Measurements from ENCODE around the gene CD74.
A peak's percentile ranks its signal among the peaks of the same experiment; 100 is the strongest.

Gene CD74

DNA sequence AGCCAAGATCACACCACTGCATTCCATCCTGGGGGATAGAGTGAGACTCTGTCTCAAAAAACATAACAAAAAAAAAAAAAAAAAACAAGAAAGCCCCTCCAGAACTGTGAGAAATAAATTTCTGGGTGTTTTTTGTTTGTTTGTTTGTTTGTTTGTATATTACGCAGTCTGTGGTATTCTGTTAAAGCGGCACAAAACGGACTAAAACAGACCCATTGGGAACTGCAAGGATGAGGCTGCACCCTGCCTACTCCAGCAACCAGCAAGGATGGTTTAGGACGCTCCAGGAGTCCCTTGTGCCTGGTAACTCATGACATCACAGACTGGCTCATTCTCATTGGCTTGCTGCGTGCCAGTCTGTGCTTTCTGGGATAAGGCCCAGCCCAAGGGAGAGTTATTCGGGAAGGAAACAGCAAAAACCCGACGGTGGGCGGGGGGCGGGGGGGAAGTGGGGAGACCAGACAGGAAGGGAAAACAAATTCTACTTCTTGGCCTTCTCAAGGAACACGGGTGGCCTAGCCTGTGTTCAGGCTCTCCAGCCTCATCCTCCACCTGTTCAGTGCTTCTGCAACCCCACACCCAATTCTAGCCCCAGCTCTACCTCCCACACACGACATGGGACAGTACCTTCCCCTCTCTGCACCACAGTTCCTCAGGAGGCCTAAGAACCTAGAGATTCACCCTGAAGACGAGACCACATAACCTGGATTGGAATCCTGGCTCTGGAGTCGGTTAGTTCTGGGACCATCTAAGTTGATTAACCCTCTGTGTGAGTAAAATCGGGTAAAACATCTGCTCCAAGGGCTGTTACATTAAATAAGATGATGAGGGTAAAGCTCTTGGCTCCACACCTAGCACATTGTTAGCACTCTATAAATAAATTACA is 2.8 kb downstream of the CD74 start:
- peak; percentile 98 for DNase-seq (ENCODE audit: low spot score)

DNA sequence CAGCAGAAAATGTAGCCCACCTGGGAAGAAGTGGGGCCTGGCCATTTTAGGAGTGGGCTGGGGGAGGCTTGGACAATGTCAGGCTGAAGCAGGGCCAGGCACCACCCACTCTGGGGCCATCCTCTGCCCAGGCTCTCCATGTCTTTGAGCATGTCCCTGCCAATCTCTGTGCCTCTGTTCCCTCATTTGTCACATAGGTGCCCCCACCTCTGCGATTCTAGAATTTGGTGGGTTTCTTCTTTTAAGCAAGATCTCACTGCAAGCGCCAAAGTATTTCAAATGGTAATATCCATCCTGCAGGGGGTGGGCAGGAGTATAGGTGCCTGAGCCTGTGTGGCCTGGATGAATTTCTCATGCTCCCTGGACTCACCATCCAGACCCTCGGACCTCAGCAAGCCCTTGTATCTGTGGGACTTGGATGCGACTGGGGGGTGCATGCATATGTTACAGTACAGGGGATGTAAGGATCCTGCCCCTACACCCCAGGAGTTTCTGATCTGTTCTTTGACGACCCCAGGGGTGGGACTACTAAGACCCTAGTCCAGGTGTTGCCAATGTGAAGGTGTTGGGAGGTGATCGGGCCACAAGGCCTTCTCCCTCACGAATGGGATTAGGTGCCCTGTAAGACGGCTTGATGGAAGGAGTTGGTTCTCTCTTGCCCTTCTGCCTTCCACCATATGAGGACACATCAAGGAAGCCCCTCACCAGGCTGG is 4.3 kb downstream of the CD74 start:
- no peak for DNase-seq (ENCODE audit: low spot score)

DNA sequence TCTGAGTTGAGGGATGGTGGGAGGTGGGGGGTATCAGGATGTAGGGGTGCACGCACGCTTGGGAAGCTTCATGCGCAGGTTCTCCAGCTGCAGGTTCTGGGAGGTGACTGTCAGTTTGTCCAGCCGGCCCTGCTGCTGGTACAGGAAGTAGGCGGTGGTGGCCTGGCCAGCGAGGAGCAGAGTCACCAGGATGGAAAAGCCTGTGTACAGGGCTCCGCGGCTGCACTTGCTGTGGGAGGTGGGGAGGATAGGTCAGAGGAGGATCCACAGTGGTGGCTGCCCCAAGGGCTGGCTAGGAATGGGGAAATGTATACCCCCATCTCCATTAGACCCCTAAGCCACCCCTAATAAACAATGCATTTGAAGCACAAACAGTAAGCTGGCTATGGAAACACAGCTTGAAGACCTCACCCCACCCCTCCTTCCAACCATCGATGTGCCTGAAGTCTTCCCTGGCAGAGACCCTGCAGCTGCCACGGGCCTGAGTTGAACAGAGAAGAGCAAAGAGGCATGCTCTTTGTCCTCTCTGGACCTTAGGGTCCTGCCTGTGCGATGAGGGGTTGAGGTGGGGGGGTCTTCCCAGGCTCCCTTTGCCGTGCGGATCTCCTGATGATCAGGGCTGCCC is 5.5 kb downstream of the CD74 start:
- no peak for DNase-seq (ENCODE audit: low spot score)

DNA sequence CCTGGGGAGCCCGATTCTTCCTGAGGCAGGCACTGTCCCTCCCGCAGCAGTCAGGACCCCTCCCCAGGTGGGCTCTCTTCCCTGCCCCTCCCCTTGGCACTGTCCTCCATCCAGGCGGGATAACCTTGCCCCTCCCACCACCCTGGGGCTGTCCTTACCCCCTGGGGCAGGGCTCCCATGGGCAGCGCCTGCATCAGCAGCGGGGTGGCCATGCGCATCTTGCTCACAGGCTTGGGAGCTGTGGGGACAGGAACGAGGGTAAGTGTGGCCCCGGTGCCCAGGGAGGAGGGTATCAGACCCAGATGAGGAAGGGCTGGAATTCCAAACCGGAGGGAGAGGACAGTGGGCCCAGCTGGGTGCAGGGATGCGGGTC is 6.0 kb downstream of the CD74 start:
- no peak for DNase-seq (ENCODE audit: low spot score)

DNA sequence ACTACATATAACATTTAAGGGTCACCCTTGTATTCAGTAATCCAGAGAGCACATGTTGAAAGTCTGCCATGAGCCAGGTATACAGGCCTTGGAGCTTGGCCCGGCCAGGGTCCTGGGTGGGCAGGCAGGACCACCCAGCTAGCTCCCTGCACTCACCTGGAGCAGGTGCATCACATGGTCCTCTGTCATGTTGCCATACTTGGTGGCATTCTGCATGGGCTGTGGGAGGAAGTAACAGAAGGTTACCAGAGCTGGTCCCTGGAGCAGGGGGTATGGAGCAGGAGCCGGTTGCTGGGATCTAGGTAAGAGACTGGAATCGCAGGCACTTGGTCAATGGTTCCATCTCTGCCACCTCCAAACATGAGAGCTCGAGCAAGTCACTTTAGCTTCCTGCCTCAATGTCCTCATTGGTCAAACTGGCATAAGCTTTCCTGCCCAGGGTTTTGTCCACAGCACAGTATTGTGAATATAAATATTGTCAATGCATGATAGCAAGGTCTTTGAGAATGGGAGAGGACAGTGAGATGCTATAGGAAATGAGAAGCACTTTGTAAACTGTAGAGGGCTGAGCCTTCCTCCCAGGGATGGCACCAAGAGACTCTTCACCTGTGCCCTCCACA is 6.5 kb downstream of the CD74 start:
- DNase-seq (ENCODE audit: low spot score) = no peak

DNA sequence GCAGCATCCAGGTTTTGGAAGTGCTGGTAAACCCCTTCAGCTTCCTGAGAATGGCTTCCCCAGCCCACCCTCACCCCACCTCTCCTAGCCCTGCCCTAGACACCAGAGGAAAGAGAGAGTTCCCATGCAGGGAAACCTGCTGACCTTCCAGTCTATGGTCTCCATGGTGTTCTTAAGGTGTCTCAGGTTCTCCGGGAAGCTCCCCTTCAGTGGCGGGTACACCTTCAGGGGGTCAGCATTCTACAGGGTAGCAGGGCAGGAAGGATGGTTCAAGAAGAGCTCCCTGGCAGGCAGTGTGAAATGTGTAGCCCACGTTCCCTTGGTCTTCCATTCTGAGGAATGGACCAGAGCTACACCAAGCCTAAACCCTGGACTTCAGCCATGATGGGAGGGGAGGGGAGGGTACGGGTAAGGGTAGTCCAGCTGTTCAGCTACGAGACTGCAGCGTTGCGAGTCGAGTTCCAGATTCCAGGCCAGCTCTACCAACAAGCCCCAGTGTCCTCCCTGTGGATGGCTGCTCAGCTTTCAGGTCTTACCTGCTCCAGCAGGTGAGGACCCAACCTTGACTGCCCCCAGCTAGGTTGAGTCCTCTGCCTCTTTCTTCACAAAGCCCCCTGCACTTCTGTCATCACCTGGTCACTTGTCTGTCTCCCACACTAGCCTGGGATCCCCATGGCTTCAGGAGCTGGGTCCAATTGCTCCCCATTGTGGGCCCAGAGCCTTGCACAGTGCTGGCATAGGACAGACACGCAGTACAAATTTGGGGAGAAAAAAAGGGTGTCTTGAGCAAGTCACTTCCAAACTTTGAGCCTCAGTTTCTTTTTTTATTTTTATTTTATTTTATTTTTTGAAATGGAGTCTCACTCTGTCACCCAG is 7.5 kb downstream of the CD74 start:
- no peak for DNase-seq (ENCODE audit: low spot score)

DNA sequence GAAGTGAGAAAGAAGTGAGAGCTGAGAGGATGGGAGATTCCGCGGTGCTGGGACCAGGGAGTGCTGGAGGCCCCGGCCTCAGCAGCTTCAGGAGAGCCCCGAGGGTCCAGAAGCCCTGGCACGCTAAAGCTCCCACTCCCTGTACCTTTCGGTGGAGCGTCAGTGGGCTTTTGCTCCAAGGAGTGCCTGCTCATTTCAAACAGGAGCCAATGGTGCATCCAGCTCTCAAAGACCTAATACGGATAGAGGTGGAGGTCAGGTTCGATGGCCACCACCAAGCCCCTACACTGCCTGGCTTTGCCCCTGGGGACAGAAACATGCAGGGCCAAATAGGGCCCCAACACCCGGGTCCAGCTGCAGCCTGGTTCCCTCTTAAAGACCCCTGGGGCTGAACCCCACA is 8.2 kb downstream of the CD74 start:
- no peak for DNase-seq (ENCODE audit: low spot score)

DNA sequence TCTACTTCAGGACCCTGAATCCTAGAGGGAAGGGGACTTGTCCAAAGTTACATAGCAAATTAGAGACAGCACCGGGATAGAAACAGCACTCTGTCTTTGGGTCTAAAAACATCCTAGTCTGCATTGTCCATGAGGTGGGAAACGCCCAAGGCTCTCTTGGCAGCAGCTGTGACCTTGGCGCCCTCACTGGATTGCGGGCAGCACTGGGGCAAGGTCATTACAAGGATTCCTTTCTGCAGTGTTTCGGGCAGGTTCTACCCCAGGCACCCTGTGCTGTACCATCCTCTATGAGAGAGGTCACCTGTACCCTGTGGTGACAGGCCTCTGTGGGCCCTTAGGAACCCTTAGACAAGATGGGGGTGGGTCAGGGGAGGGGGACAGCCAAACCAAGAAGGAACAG is 8.6 kb downstream of the CD74 start:
- DNase-seq (ENCODE audit: low spot score) = no peak

DNA sequence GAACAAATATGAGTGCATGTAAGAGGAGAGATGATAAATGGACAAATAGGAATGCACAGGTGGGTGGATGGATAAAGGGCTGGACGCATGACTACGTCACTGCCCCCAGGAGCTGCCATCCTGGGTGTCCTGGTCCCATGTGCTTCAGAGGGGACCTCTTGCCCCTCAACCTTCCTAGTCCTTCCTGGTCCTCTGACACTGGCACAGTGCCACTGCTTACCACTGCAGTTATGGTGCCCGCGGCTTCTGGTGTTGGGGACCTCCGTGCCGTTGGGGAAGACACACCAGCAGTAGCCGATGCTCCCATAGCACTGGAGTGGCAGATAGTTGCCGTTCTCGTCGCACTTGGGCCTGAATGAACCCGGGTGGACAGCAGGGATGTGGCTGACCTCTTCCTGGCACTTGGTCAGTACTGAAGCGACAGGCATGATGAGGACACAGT is 9.8 kb downstream of the CD74 start:
- no peak for DNase-seq (ENCODE audit: low spot score)

DNA sequence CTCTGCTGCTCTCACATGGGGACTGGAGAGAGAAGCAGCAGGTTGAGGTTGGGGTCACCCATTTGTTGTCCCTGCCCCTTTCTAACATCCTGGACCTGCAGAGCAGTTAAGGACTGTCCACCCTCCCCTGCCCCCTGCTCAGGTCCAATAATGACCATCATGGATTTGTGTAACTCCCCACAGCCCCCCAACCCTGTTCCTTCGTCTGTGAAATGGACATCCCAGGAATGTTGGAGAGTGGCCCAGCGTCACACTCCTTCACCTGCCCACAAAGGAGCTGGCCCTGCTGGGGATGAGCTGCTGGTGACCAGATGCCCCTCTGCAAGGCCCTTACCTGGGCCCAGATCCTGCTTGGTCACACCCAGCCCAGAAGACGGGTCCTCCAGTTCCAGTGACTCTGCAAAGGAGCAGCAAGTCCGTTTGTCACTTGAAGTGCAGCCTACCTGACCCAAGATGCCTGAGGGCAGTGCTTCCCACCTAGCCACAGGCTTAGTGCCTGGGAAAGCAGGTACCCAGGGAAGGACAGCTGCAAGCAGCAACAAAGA is 10.4 kb downstream of the CD74 start:
- DNase-seq (ENCODE audit: low spot score) = no peak

DNA sequence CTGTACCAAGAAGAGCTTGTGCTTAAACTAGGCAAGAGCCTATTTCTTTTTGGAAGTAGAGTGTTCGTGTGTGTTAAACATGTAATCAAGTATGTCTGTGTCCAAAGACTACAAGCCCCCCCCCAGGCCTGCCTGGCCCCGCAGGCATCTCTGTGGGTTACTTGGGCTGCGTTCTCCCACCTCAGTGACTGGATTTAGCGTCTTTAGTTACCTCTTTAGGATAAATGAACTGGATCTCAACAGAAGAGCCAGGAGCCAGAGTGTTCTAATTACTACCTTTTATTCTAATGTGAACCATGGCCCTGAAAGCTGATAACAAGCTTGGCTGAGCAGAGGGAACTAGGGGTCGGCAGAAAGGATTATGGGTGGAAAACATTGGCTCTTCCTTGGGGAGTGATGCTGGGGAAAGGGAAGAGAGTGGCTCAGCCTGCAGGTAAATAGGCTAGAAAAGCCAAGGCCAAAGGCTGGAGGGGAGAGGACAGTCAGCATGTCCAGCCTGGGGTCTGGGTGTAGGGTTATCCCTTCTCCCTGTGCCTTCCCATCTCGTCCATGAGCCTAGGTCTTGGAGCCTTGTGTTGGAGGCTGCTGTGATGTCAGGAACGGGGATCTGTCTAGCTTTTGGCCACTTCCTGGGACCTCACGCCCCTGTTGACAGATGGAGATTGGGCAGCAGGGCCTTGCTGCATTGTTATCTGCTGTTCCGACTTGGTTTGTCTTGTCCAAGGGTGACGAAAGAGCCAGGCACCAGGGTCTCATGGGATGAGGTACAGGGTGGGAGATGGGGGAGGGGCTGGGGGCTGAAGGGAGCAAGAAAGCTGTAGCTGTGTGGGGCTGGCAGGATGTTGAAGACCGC is 11.1 kb downstream of the CD74 start:
- no peak for DNase-seq (ENCODE audit: low spot score)

DNA sequence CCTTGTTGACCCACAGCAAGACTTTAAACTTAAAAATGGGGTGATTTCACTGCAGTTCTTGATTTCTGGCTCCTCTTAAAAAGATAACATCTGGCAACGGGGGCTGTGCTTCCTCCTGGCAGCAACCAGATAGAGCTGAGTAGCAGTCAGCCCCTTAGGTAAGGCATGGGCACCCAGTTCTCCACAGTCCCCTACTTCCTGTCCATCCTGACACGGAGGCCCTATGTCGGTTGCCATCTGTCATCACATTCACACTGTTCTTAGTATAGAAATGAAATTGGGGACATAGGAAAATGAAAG is 11.7 kb downstream of the CD74 start:
- DNase-seq (ENCODE audit: low spot score) = no peak

DNA sequence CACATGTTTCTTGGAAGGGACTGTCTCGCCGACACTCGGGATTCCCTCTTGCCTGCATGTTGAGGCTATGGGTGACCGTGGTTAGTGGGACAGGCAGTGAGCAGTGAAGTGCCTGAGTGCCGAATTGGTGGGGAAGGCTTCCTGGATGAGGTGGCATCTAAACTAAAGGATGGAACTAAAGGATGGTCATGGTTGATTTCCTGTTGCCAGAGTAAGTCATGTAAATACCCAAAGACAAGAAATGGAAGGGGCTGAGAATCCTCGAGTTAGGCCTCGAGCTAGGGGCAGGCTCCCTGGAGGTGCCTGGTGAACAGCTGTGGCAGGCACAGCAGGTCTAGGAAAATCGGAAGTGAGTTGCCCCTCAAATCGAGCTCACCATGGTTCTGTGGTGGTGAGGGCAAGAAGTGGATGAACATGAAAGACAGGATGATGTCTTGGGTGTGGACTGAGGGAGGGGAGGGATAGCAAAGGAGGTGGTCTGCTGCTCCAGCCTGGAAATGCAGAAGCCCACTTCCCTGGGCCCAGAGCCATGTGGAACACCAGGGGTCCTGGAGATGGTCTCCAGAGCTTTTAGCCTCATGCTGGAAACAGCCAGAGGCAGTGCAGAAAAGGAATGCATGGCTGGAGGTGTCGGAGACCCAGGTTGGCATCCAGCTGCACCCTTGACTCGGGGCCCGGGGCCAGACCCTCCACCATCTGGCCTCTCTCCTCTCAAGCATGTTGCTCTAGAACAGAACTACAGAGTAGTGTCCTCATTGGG is 12.2 kb downstream of the CD74 start:
- DNase-seq (ENCODE audit: low spot score) = no peak

DNA sequence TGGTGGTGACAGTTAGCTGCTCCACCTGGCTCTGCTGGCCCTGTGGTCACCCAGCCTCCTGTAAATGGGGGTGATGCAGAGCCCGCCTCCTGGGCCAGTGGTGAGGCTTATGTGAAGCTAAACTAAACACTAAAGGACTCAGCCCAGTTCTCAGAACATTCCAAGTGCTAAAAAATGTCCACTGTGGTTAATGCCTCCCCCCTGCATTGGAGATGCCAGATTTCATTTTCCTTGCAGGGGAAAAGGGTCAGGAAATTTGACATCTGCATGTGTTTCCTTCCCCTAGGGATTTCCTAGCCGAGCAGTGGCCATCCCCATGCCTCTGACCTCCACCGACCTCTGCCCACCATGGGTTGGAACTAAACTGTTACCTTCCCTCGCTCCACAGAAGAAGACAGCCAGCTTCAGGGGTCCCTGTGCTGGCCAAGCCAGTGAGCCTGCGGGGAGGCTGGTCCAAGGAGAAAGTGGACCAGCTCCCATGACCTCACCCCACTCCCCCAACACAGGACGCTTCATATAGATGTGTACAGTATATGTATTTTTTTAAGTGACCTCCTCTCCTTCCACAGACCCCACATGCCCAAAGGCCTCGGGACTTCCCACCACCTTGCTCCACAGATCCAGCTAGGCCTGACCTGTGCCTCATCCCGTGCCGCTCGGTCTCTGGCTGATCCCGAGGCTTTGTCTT is 13.0 kb downstream of the CD74 start:
- no peak for DNase-seq (ENCODE audit: low spot score)

DNA sequence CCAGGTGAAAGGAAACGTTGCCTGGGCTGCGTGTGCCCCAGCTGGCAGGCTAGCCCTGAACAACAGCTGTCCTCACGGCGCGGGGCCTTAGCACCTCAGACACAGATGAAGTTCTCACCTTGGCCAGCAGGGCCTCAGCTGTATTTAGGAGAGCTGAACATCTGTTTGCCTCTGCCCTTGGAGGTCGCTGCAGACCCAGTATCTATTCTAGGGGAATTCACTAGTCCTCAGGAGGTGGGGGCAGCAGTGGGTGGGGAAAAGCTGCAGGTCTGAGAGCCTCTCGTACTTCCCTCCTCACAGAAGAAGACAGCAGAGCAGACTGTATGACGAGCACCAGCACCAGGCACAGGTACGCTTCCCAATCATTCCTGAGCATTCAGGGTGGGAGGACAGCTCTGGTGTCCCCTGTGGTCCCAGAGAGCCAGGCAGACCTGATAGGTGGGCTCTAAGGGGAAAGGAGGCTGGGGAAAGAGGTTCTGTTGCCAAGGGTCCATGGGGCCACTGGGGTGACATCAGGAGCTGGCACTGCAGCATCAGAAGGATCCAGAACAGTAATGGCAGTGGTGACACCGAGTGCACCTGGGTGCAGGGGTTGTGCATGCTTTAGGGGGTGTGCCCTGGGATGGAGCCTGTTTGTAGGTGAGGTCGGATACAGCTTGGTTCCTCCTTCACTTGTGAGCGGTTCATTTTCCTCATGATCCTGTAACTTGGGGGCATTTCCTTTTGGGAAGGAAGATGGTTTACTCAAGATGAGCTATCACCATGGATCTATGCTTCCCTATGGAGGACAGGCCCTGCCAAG is 13.8 kb downstream of the CD74 start:
- DNase-seq (ENCODE audit: low spot score) = no peak

DNA sequence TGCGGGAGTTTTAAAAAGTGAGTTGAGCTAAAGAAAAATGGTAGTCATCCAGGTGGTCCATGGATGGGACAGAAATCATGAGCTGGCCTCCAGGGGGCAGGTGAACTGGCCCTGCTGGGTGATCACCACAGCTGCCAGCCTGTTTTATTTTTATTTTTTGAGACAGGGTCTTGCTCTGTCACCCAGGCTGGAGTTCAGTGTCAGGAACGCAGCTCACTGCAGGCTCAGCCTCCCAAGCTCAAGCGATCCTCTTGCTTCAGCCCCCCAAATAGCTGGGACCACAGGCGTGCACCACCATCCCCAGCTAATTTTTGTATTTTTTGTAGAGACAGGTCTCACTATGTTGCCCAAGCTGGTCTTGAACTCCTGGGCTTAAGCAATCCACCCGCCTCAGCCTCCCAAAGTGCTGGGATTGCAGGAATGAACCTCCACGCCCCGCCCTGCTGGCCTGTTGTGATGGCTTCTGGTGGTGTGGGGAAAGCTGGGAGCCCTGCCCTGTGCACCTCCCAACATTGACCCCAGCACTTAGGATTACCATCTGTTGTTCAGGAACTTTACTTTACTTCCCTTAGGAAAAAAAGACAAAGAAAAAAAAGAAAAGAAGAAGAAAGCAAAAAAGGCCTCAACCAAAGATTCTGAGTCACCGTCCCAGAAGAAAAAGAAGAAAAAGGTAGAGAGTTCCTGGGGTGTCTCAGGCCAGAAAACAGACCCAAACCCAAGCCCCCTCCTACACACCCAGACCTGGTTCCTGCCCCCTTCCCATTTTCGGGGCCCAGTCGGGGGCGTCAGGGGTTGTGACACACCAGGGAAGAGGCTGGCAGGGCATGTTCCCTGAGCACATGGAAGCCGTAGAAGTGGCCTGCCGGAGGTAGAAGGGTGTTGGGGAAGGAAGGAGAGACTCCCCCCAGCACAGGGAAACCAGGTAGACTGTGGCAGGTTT is 14.7 kb downstream of the CD74 start:
- DNase-seq (ENCODE audit: low spot score) = no peak

DNA sequence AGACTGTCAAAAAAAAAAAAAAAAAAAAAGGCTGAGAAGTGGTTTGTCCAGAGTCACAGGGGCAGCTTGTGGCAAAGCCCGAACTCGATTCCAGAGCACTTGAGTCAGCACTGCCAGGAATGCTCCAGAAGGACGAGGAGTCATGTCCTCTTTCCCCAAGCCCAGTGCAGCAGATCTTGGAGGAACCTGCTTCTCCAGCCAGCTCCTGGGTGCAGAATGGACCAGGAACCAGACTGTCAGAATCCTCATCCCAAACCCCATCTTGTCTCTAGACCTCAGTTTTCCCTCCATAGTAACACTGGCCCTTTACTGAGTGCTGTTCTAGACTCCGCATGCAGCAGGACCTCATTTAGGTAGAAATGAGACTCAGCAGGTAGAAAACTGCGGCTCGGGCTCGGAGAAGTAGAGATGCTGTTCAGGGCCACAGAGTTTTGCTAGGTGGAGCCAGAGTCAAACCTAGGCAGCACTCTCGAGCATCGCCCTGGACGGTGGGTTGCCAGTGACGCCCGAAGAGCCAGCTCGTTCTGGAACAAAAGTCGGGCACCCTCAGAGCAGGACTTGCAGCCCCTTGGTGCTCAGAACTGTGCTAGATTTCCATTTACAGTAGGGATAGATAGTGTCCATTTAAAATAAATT is 15.4 kb downstream of the CD74 start:
- peak; percentile 57 for DNase-seq (ENCODE audit: low spot score)

Measured in AG08395 (cell line).